ENCODE measurements around the gene GHRHR. TPM values are rescaled to one million over a fixed set of nuclear protein-coding genes. Genes with fewer than 3 reads are reported as not detected.

The GHRHR gene
- total RNA-seq, 1 experiment from 2014 or later = not detected

- DNase-seq (ENCODE audit: low read depth) = no peak
These were observed 35.4 kb upstream of the GHRHR start for GRCh38 chr7:30928254-30928872.

GRCh38 chr7:30929686-30930085 lies 34.1 kb upstream of the GHRHR start:
- DNase-seq (ENCODE audit: low read depth) = no peak

DNA sequence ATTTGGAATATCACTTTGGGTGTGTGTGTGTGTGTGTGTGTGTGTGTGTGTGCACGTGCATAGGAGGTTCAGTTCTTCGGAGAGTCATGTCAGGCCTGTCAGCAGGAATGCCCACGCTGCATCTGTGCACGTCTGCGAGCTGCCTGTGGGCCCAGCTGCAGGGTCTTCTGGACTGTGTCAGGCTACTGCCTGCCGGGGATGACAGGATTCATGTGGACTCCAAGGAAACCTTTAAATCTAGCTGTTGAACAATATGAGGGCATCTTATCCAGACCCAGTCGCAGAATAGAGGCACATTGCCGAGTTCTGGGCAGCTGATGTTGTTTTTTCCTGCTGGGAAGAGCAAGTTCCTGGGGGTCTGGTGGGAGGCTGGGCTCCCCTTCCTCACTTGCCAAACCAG lies 33.1 kb upstream of the GHRHR start:
- no peak for DNase-seq (ENCODE audit: low read depth)

DNA sequence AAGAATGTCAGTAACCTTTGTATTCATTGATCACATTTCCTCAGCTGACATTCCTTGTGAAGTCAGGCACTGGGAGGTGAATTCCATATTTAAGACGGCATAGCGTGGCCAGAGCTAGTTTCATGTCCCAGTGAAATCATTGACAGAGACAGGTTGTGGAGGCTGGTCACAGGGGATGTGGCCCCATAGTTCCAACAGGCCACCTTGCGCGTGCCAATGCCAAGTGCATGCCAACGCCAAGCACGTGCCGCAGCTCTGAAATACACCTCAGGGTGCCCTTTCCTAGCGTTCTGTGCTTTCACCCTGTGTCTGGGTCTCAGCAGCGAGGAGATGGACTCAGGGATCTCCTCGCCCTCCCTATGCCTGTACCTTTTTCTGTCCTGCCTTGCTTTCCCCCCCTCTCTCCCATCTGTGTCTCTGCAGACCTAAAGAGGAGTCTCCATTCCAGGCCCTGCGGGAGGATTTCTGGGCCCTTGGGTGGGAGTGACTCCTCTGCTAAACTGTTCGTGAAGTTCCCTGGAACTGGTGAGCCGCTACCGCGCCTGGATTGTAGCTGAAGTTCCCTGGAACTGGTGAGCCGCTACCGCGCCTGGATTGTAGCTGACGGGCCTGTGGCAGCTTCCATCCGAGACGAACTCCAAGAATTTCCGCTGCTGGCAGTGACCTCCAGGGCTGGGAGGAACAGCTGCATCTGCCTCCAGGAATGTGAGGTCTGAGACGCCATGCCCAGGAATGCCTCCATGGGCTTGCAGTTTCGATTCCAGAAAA lies 32.4 kb upstream of the GHRHR start:
- peak; percentile 90 for DNase-seq (ENCODE audit: low read depth)

GRCh38 chr7:30931929-30932540 lies 31.7 kb upstream of the GHRHR start:
- DNase-seq (ENCODE audit: low read depth) = no peak

- no peak for DNase-seq (ENCODE audit: low read depth)
These were observed 31.2 kb upstream of the GHRHR start for GRCh38 chr7:30932562-30932961.

- no peak for DNase-seq (ENCODE audit: low read depth)
These were observed 30.4 kb upstream of the GHRHR start for GRCh38 chr7:30933124-30933974.

GRCh38 chr7:30934225-30934624 lies 29.5 kb upstream of the GHRHR start:
- no peak for DNase-seq (ENCODE audit: low read depth)

- DNase-seq (ENCODE audit: low read depth) = no peak
These were observed 28.8 kb upstream of the GHRHR start for GRCh38 chr7:30934732-30935568.

GRCh38 chr7:30935569-30935877 lies 28.2 kb upstream of the GHRHR start:
- no peak for DNase-seq (ENCODE audit: low read depth)

- DNase-seq (ENCODE audit: low read depth) = no peak
These were observed 27.0 kb upstream of the GHRHR start for GRCh38 chr7:30936650-30937245.

DNA sequence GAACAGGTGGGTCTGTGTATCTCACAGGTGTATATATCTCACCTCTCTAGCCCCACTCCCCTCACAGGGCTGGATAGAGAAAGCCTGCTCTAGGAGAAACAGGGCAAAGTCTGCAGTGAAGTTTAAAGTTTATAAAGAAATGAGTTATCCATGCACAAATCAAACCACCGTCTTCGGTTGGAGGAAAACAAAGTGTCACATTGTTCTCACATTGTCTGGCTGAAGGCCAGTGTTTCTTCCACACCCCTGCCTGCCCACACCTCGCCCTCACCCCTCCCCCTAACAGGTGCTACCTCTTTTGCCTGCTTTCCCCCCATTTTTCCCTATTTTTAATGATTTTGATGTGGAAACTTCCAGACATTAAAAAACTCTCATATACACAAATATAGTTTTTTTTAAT lies 26.3 kb upstream of the GHRHR start:
- DNase-seq (ENCODE audit: low read depth) = no peak

DNA sequence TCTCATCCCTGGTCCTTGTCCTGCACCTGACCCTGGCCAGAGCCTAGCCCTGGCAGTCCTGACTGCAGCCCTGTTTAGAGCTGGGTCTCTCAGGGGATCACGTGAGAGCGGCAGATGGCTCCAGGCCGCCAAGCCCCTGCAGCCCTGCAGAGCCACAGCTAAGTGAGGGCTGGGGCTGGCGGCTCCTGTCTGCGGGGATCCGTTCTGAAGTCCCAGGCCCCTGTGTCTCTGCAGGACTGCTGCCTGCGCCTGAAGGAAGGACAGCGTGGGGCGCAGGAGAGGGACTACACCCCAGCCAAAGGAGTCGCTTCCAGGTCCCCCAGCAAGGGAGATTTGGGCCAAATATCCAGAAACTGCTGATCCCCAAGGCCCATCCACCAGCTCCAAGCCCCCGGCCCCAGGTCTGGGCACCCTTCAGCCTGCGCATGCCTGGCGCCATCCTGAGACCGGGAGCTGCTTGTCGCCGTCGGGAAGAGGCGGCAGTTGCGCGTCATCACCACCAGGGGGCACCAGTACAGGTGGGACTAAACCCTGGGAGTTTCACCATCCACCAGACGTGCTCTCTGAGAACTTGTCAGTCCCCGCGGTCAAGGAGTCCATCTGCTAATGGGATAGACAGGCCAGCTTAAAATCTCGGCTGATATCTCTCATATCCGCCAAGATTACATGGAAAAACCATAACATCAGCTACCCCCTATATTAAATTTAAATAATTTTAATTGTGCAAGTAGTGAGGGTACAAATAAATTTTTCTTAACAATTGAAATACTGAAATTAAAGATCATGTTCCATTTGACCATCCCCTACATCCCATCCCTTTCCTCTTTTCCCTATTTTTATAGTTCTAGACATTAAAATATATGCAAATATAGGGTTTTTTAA lies 25.1 kb upstream of the GHRHR start:
- DNase-seq (ENCODE audit: low read depth) = peak; percentile 69

- DNase-seq (ENCODE audit: low read depth) = no peak
These were observed 22.0 kb upstream of the GHRHR start for GRCh38 chr7:30941582-30942323.

DNA sequence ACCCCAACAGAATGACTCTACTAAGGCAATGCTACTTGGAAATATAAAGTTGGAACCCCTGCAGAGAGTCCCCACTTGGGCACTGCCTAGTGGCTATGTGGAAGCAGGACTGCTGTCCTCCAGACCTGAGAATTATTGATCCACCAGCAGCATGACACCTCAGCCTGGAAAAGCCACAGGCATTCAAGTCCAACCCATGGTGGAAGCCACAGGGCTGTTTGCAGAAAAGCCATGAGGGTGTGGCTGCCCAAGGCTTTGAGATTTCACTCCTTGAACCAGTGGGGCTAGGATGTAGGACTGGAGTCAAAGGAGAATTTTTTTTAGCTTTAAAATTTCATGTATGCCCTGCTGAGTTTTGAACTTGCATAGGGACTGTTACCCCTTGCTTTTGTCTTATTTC lies 13.6 kb upstream of the GHRHR start:
- DNase-seq (ENCODE audit: low read depth) = no peak

DNA sequence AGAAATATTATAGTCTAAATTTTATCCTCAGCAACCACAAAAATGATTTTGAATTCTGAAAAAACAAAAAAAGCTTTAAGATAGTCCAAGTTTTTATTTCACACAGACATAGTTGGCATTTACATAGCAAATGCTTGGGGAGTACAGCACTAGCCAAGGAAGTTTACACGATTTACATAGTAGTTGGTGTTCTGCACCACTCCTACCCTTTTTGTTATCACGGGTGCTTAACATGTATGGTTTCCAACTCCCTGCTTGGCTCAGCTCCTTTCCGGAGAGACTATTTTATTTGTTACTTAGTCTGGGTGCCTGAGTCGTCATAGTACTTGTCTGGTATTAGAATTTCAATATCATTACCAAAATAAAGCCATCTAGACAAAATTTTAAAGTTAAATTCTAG lies 8.8 kb upstream of the GHRHR start:
- no peak for DNase-seq (ENCODE audit: low read depth)

DNA sequence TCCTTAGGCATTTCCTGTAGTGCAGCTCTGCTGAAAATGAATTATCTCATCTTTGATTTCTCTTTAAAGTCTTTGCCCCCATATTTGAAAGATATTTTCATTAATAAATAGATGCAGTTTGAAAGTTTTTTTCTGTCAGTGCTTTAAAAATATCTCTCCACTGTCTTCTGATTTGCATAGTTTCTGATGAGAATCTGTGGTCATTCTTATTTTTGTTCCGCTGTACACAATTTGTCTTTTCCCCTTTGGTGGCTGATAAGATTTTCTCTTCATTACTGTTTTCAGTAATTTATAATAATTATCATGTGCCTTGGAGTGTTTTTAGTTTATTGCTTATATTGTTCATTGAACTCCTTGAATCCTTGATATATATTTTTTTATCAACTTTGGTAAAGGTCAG lies 7.0 kb upstream of the GHRHR start:
- no peak for DNase-seq (ENCODE audit: low read depth)

- DNase-seq (ENCODE audit: low read depth) = no peak
These were observed 1.6 kb downstream of the GHRHR start for GRCh38 chr7:30965372-30965771.

DNA sequence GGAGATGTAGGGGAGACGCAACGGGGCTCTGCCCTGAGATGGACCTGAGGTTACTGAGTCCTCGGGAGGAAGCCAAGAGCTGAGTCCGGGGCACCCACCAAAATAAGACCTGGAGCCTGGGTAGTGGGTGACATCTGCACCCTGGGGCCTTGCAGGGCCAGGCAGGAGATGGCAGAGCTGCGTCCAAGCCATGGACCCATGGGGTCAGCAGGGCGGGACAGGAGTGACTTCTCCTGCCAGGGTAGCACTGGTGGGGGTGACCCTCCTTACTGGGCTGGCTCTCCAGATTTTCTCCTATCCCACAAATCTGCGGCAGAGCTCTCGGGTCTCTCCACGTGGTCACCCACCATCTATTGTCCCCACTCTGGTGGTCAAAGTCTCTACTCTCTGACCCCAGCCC lies 2.1 kb downstream of the GHRHR start:
- DNase-seq (ENCODE audit: low read depth) = no peak

Measured in LHCN-M2 (cell line).